ENCODE results near the gene KCNJ10.

DNA sequence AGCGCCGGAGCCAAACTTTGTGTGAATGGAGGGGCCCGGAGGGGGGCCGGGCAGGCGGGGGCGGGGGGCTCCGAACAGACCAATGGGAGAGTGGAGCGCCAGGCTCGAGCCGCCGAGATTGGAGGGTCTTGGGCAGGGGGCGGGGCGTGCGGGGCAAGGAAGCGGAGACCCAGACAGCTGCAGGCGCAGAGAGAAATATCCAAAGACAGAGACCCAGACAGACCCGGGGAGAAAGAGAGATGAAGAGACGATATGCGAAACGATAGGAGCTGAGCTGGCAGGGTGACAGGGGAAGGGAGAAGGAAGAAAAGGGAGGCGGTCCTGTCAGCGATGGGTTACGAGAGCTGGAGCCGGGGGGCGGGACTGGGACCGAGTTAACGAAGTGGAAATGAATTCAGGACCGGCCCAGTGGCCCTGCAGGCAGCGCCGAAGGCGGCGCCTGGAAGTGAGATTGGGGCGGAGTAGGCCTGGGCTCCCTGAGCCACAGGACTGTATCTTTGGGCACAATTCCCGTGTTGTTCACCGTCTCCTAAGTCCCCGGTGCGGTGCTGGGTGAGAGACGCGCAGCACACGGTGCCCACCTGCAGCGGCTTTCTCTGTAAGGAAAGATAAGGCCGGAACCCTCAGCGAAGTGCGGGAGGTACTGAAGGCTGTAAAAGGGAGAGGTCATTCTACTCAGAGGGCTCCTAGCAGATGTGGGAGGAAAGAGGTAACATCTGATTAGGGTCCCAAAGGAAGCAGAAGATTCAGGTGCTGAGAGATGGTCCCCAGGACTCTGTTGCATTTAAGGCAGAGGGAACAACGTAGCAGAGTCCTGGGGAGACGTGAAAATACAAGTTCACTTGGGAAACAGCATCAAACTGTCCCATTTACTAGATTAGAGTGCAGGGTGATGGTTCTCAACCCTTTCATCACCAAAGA lies 543 bp upstream of the KCNJ10 start:
- TF ChIP-seq, protein P1, sequence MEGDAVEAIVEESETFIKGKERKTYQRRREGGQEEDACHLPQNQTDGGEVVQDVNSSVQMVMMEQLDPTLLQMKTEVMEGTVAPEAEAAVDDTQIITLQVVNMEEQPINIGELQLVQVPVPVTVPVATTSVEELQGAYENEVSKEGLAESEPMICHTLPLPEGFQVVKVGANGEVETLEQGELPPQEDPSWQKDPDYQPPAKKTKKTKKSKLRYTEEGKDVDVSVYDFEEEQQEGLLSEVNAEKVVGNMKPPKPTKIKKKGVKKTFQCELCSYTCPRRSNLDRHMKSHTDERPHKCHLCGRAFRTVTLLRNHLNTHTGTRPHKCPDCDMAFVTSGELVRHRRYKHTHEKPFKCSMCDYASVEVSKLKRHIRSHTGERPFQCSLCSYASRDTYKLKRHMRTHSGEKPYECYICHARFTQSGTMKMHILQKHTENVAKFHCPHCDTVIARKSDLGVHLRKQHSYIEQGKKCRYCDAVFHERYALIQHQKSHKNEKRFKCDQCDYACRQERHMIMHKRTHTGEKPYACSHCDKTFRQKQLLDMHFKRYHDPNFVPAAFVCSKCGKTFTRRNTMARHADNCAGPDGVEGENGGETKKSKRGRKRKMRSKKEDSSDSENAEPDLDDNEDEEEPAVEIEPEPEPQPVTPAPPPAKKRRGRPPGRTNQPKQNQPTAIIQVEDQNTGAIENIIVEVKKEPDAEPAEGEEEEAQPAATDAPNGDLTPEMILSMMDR (IDR thresholded peaks at IDR 0.05; ENCODE audit: insufficient read depth, low read length), result no peak
- no peak for TF ChIP-seq POLR2AphosphoS5 (IDR thresholded peaks at IDR 0.05; ENCODE audit: low read depth)
